Common myeloid progenitor, CD34-positive (primary cell): ENCODE results near the gene KCNS3.

Experiments
- CTCF ChIA-PET: fragments of 350-600 bp; sonication (Branson Sonifier 250); formaldehyde crosslinking; loops from one replicate; lab custom pipeline; 2021; ENCODE audit warnings: antibody characterized with exemption; lab: Charles Lee
- POLR2A ChIA-PET: fragments of 350-600 bp; sonication (Branson Sonifier 250); formaldehyde crosslinking; loops from one replicate; lab custom pipeline; 2021; ENCODE audit warnings: antibody characterized with exemption; lab: Charles Lee
- DNase-seq, 3 donors: peaks; one replicate each; pipeline versions ENCODE4 v3.0.0 to v3.0.0-alpha.2; 2013
- H3K27ac ChIP-seq, 2 experiments: 1 replicate in 1 of 2; 2 replicates in 1 of 2; pipeline ENCODE4 v1.7.0; 2013; ENCODE audit warnings: inconsistent platforms in 2 of 2, low read length in 2 of 2, mild to moderate bottlenecking in 2 of 2, low read depth in 1 of 2, moderate library complexity in 1 of 2; ENCODE audit not compliant: severe bottlenecking in 2 of 2, insufficient read depth in 1 of 2, poor library complexity in 1 of 2
- H3K27me3 ChIP-seq, 5 experiments: replicated peaks in 2 of 5; 1 replicate in 3 of 5; 2 replicates in 2 of 5; pipeline versions ENCODE4 v1.6.1 to v1.7.0; 2013; ENCODE audit warnings: low read length in 4 of 5, mild to moderate bottlenecking in 2 of 5, moderate library complexity in 2 of 5, inconsistent platforms in 1 of 5; ENCODE audit not compliant: insufficient read depth in 5 of 5, control insufficient read depth in 4 of 5
- H3K36me3 ChIP-seq, 4 experiments: 1 replicate in 2 of 4; 2 replicates in 2 of 4; pipeline versions ENCODE4 v1.6.1 to v1.7.0; 2013; ENCODE audit warnings: low read length in 3 of 4, control low read depth in 1 of 4, mild to moderate bottlenecking in 1 of 4; ENCODE audit not compliant: control insufficient read depth in 4 of 4, insufficient read depth in 4 of 4
- H3K4me1 ChIP-seq, 4 experiments: 1 replicate in 3 of 4; 2 replicates in 1 of 4; pipeline versions ENCODE4 v1.6.1 to v1.7.1; 2013; ENCODE audit warnings: low read length in 3 of 4, mild to moderate bottlenecking in 3 of 4, control low read depth in 1 of 4, inconsistent platforms in 1 of 4, moderate library complexity in 1 of 4; ENCODE audit not compliant: control insufficient read depth in 4 of 4, insufficient read depth in 4 of 4; ENCODE audit errors: control extremely low read depth in 1 of 4
- H3K4me3 ChIP-seq, 7 experiments: 1 replicate in 4 of 7; 2 replicates in 3 of 7; pipeline versions ENCODE4 v1.5.1 to v1.7.0; 2013; ENCODE audit warnings: mild to moderate bottlenecking in 7 of 7, low read length in 6 of 7, moderate library complexity in 6 of 7, inconsistent platforms in 2 of 7, low read depth in 2 of 7, control low read depth in 1 of 7; ENCODE audit not compliant: insufficient read depth in 4 of 7, control insufficient read depth in 1 of 7; ENCODE audit errors: extremely low read depth in 1 of 7
- H3K9me3 ChIP-seq, 5 experiments: 1 replicate in 4 of 5; 2 replicates in 1 of 5; pipeline versions ENCODE4 v1.6.1 to v1.7.1; 2013; ENCODE audit warnings: low read length in 4 of 5, mild to moderate bottlenecking in 2 of 5, inconsistent platforms in 1 of 5, low read depth in 1 of 5, moderate library complexity in 1 of 5; ENCODE audit not compliant: control insufficient read depth in 4 of 5, insufficient read depth in 2 of 5; ENCODE audit errors: control extremely low read depth in 1 of 5
- WGBS: methylation state at CpG from one replicate; pipeline ENCODE4 v1.1.5; 2013; ENCODE audit not compliant: insufficient coverage; 5-methylcytosine and 5-hydroxymethylcytosine counted together

The KCNS3 gene

GRCh38 chr2:17858064-17858463, 20.4 kb upstream of the KCNS3 start:
- POLR2A ChIA-PET: no interaction called here
- DNase-seq: no peak

GRCh38 chr2:17863539-17863938, 14.9 kb upstream of the KCNS3 start:
- POLR2A ChIA-PET: no interaction called here
- Histone ChIP-seq H3K27me3 (peaks cover 0 to 4% (median 0%) of the 10 kb centered on the region in 5 experiments), H3K27ac (no peak overlapping the region), H3K9me3 (no peaks in the 10 kb centered on the region), H3K36me3 (no peaks in the 10 kb centered on the region), H3K4me1 (no peaks in the 10 kb centered on the region), H3K4me3 (no peak overlapping the region)
- no peak for DNase-seq
- CTCF ChIA-PET: no interaction called here
- 92% methylated on average over 3 of the region's 4 CpGs for WGBS

More at GRCh38 chr2:17858064-17858463, 20.4 kb upstream of the KCNS3 start:
- Histone ChIP-seq H3K4me3 (no peak overlapping the region), H3K27ac (no peak overlapping the region), H3K27me3 (peaks cover 0 to 24% (median 7%) of the 10 kb centered on the region in 5 experiments), H3K36me3 (no peaks in the 10 kb centered on the region), H3K4me1 (no peaks in the 10 kb centered on the region), H3K9me3 (no peaks in the 10 kb centered on the region)
- CTCF ChIA-PET: no interaction called here
- no CpG with 5 or more reads among the region's 1 CpG for WGBS

- H3K4me3 ChIP-seq: no peak overlapping the region
- ChIA-PET CTCF (no interaction called here), POLR2A (no interaction called here)
- H3K36me3 ChIP-seq: no peaks in the 10 kb centered on the region
- no peaks in the 10 kb centered on the region for H3K4me1 ChIP-seq
- no peak overlapping the region for H3K27ac ChIP-seq
- no peak for DNase-seq
- no peaks in the 10 kb centered on the region for H3K9me3 ChIP-seq
- H3K27me3 ChIP-seq: peaks cover 0 to 3% (median 2%) of the 10 kb centered on the region in 5 experiments
- WGBS: no CpG with 5 or more reads among the region's 1 CpG
Measured at GRCh38 chr2:17864676-17865075, 13.8 kb upstream of the KCNS3 start.

- Histone ChIP-seq H3K36me3 (no peaks in the 10 kb centered on the region), H3K27ac (no peak overlapping the region), H3K4me1 (no peaks in the 10 kb centered on the region), H3K4me3 (no peak overlapping the region), H3K27me3 (peaks cover 0 to 4% (median 2%) of the 10 kb centered on the region in 5 experiments), H3K9me3 (no peaks in the 10 kb centered on the region)
- 70% methylated on average over 2 of the region's 2 CpGs for WGBS
- ChIA-PET POLR2A (no interaction called here), CTCF (interaction anchor here (0.8 to 1.2 kb wide), 2 partner anchors 8 to 13 kb away, joined by 4 read pairs; no protein-coding TSS in a partner anchor)
- DNase-seq: no peak
Measured at GRCh38 chr2:17867133-17867532, 11.3 kb upstream of the KCNS3 start.

GRCh38 chr2:17869128-17869527, 9.3 kb upstream of the KCNS3 start:
- H3K27me3 ChIP-seq: peaks cover 2 to 16% (median 9%) of the 10 kb centered on the region in 5 experiments
- DNase-seq: no peak
- no peaks in the 10 kb centered on the region for H3K4me1 ChIP-seq
- H3K4me3 ChIP-seq: no peak overlapping the region
- H3K9me3 ChIP-seq: no peaks in the 10 kb centered on the region
- no peaks in the 10 kb centered on the region for H3K36me3 ChIP-seq
- CTCF ChIA-PET: no interaction called here
- no peak overlapping the region for H3K27ac ChIP-seq
- POLR2A ChIA-PET: no interaction called here
- WGBS: 98% methylated on average over 5 of the region's 5 CpGs

- ChIA-PET CTCF (no interaction called here), POLR2A (no interaction called here)
- DNase-seq: no peak
- Histone ChIP-seq H3K4me3 (no peak overlapping the region), H3K36me3 (no peaks in the 10 kb centered on the region), H3K27ac (no peak overlapping the region), H3K4me1 (no peaks in the 10 kb centered on the region), H3K9me3 (no peaks in the 10 kb centered on the region), H3K27me3 (peaks cover 5 to 40% (median 24%) of the 10 kb centered on the region in 5 experiments)
- WGBS: 52% methylated on average over 2 of the region's 5 CpGs
Measured at GRCh38 chr2:17871639-17872038, 6.8 kb upstream of the KCNS3 start.

GRCh38 chr2:17873021-17873420, 5.4 kb upstream of the KCNS3 start:
- ChIA-PET CTCF (no interaction called here), POLR2A (no interaction called here)
- peaks cover 0 to 7% (median 3%) of the 10 kb centered on the region in 4 experiments for H3K4me1 ChIP-seq

More at GRCh38 chr2:17873021-17873420, 5.4 kb upstream of the KCNS3 start:
- H3K27me3 ChIP-seq: peaks cover 11 to 53% (median 31%) of the 10 kb centered on the region in 5 experiments
- no peak overlapping the region for H3K4me3 ChIP-seq
- H3K27ac ChIP-seq: no peak overlapping the region
- WGBS: 100% methylated on average over 1 of the region's 2 CpGs
- no peaks in the 10 kb centered on the region for H3K9me3 ChIP-seq
- DNase-seq: no peak
- no peaks in the 10 kb centered on the region for H3K36me3 ChIP-seq
